Kidney tubule cell (primary cell): ENCODE results near the gene TTLL5.

Experiments
- DNase-seq: peaks from one replicate; pipeline ENCODE4 v3.0.0-alpha.2; 2018; ENCODE audit warnings: low spot score

The TTLL5 gene

GRCh38 chr14:75871181-75871880 lies 210.3 kb downstream of the TTLL5 start:
- DNase-seq: no peak

DNA sequence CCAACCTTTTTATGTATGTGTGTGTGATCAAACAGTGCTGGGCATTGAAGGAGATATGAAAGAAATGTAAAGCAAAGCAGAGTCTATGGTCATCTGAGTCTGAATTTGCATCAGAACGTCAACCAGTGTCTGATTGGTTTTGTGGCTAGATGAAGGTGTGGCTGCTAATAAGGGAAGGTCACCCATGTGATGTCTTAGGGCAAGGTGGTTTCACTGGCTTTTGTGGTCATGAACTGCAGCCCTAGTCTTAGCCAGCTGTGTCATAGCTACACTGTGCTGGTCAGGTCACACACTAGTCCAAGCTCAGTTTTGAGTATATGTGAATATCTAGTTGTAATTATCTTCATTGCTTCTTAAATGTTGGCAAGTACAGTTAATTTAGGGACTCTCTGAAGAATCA lies 214.9 kb downstream of the TTLL5 start:
- peak; percentile 16 for DNase-seq

- no peak for DNase-seq
These were observed 215.5 kb downstream of the TTLL5 start for GRCh38 chr14:75876530-75876929.

DNA sequence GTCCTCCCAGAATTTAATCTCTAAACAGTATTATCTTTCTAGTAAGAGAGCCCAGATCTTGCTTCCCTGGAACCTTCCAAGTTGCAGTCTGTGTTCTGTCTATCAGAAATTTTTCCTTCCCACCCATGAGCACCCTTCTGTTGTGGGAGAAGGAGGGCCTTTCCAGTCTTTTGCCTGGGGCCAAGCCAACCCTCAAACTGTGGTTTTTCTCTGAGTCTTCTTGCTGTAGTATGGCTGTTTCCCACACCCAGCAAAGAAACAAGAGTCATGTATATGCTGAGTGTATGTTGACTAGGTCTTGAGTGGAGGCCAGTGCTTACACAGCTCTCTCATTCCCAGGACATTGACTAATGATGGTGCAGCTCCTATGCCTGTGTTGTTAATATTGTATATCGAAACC lies 216.2 kb downstream of the TTLL5 start:
- peak; percentile 28 for DNase-seq

GRCh38 chr14:75877884-75878283 lies 216.8 kb downstream of the TTLL5 start:
- no peak for DNase-seq

DNA sequence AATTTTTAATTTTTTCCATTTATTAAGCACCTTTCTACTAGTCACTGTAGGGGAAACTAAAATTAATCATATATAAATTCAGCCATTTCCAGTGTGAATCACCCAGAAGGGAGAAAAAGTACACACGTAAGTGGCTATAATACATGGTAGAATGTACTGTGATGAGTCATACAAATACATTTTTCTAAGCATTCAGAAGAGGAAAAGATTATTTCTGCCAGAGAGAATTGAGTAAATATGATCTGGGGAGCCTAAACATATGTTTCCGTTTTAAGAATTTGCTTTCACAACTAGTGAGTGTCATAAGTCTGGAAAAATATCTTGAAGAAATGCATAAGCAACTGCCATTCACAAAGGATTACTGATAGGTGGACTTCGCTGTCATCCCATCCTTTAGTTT lies 218.0 kb downstream of the TTLL5 start:
- no peak for DNase-seq

DNA sequence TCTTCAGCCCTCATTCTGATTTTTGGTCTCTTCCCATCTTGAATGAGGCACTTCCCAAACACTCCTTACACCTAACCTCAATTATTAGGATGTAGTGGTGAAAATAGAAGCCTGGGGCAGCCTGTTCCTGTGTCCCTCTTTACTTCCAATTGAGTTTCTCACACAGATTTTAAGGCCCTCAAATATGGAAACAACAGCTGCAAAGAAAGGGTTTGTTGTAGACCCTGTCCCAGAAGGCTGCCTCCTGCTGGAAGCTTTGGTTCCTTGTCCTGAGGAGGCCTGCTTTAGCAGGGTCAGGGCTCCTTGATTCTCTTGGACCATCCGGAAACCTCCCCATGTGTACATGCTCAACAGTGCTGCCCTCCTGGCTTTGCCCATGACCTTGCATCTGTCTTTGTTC lies 219.5 kb downstream of the TTLL5 start:
- no peak for DNase-seq

GRCh38 chr14:75881994-75882393 lies 220.9 kb downstream of the TTLL5 start:
- no peak for DNase-seq

DNA sequence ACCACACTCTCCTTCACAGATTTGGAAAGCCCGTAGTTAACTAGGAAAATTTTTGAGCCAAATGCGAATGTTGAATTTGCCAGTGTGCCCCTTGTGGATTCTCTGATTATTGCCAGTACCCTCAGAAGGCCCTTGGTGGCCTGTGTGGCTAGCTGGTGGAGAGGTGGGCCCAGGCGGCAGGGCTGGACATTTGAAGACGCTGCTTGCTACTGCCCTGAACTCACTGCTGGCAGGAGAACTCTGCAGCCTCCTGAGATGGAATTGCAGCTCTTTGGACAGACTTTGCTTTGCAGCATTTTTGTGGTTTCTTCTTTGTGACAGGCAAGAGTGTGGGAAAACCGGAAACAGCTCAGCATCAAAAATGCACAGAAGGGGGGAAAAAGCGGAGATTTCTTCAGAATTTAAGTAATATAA lies 223.2 kb downstream of the TTLL5 start:
- DNase-seq: peak; percentile 13

DNA sequence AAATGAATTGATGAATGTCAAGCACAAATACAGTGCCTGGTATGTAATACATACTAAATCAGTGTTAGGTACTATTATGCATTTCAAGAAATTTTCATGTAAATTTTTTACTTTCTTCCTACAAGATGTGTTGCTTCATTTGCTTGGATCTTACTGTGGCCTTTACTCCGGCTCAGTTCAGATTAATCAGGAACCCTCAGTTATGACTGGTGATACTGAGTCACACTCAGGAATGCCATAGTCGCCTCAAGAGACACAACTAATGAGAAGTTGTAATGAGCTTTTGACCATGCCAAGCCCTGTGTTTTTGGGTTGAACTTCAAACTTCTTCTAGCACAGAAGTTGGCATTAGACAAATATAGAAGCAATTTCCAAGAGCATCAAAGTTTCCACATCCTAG lies 224.8 kb downstream of the TTLL5 start:
- DNase-seq: peak; percentile 73

DNA sequence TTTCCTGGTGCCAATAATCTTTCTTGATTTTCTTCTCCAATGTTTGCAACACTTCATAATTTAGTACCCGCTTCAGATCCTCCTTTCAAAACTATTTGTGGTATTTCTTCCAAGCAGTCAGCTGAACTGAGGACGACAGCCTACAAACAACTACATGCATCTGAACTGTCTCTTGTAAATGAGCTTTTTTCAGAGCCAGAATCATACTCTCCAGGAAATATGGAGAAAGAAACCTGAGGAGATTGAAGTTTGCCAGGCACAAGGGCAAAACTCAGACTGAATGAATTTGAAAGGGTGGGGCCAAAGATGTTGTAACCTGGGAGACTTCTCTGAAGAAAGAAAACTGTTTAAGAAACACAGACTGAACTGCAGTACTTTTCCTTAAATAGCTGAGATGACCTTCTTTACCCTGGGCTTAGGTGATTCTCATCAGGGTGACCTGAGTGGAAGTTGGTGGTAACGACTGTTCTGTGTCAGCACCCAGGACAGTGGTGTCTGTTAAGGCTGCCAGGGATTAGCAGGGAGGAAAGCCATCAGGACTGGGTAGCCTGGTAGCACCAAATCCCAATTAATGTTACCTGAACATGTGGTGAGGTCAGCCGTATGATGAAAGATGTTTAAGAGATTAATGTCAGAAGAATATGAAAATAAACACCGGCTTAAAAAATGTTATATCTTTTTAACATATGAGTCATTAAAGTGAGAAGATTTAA lies 225.7 kb downstream of the TTLL5 start:
- peak; percentile 16 for DNase-seq

GRCh38 chr14:75888945-75889344 lies 227.9 kb downstream of the TTLL5 start:
- no peak for DNase-seq

- DNase-seq: peak; percentile 41
These were observed 235.3 kb downstream of the TTLL5 start for GRCh38 chr14:75896341-75896740.

- no peak for DNase-seq
These were observed 243.3 kb downstream of the TTLL5 start for GRCh38 chr14:75904311-75904710.

GRCh38 chr14:75905147-75905904 lies 244.3 kb downstream of the TTLL5 start:
- no peak for DNase-seq

GRCh38 chr14:75906228-75906627 lies 245.2 kb downstream of the TTLL5 start:
- no peak for DNase-seq

- peak; percentile 60 for DNase-seq
These were observed 245.7 kb downstream of the TTLL5 start for GRCh38 chr14:75906680-75907280.

DNA sequence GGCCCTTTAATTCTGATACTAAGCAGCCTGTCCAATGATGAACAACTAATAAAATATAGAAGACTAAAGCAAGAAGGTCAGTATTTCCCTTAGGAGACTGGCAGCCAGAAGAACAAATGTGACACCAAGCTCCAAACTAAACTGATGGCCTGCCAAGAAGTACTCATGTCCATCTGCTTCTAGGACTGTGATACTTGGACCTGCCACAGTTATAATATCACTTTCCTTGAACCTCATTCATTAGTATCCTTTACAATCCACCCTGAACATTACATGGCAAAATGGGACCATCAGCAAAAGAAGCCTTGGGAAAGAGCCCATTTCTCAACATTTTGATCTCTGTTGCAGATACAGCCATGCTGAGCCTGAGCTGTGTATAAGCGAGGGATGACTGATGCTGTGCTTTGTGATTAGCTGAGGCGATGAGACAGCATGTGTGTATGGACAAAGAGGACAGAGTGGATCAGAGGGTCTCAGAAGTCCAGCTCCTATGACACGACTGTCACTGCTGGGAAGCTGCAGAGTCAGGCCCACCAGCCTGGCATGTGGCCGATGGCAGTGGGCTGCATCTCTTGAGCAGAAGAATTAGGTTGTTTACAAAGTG lies 246.8 kb downstream of the TTLL5 start:
- DNase-seq: no peak

- DNase-seq: no peak
These were observed 248.6 kb downstream of the TTLL5 start for GRCh38 chr14:75909630-75910029.

DNA sequence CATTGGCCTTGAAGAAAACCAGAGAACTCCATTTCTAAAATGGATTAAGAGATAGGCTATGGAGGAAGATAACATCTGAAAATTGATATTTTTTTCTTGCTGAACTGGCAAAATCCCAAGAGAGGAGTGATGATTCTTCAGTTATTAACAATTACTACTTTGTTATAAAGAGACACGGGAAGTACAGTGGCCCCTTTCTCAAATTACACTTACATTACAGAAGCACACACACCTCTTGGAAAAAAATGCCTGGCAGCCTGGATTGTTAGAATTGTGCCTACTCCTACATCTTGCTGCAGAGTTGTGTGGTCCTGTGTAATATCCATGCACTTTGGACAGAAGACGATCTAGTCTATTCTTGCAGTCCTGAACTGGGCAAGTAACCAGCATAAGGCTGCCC lies 249.0 kb downstream of the TTLL5 start:
- no peak for DNase-seq

DNA sequence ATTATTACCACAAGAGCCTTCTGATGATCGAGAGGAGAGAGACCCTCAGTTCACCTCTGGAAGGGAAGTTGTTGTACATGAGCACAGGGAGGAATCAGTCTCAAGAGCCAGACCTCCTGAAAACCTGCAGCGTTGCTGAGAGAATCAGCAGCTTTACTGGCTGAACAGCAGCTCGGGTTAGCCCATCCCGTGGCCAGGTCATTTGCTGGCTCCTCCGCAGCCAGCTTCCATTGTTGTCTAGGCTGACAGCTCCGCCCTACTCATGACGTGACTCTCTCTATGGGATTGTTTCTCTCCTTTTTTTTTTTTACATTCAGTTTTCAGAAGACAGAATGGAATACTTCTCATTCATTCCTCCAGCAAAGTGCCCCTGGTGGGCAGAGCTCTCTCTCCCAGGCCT lies 250.8 kb downstream of the TTLL5 start:
- DNase-seq: no peak

- no peak for DNase-seq
These were observed 252.1 kb downstream of the TTLL5 start for GRCh38 chr14:75913183-75913582.
